GM12874 (cell line): ENCODE data around the gene ZNF236.

Source experiments
- TF ChIP-seq, protein P1 (sequence below): IDR thresholded peaks from 2 replicates; pipeline ENCODE4 v1.5.1; 2011; ENCODE audit warnings: low read depth, mild to moderate bottlenecking, control low read depth, low read length, moderate library complexity; ENCODE audit not compliant: insufficient read depth

The ZNF236 gene

DNA sequence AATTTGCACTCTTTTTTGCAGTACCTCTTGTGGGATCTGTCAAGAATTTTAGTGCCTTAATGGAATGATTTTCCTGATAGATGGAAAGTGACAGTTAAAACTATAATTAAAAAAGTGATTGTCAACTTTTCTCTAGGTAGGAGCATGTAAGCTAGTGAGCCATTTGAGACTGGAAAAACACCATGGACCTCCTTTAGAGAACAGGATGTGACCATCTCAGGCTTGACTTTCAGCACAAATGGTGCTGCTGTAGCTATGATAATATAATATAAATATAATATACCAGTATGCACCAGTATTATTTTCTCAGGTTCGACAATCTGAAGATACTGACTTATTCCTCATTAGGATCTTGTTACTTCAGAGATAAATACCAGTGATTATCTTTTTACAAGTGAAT is 27.8 kb downstream of the ZNF236 start:
- TF ChIP-seq, protein P1, sequence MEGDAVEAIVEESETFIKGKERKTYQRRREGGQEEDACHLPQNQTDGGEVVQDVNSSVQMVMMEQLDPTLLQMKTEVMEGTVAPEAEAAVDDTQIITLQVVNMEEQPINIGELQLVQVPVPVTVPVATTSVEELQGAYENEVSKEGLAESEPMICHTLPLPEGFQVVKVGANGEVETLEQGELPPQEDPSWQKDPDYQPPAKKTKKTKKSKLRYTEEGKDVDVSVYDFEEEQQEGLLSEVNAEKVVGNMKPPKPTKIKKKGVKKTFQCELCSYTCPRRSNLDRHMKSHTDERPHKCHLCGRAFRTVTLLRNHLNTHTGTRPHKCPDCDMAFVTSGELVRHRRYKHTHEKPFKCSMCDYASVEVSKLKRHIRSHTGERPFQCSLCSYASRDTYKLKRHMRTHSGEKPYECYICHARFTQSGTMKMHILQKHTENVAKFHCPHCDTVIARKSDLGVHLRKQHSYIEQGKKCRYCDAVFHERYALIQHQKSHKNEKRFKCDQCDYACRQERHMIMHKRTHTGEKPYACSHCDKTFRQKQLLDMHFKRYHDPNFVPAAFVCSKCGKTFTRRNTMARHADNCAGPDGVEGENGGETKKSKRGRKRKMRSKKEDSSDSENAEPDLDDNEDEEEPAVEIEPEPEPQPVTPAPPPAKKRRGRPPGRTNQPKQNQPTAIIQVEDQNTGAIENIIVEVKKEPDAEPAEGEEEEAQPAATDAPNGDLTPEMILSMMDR, result no peak

DNA sequence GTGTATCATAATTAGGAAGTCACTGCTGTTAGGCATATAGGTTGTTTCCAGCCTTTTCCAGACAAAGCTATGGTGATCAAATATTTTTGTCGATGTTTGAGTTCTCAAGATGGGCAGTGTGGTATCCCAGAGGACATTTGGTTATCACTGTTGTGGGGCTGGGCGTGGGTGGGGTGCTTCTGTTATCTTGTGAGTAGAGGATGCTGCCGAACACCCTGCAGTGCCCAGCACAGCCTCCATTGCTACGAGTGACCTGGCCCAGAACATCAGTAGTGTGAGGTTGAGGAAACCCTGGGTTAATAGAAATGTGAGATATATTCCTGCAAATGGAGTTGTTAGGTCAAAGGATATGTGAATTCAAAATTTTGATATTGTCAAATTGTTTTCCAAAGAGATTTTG is 33.2 kb downstream of the ZNF236 start:
- TF ChIP-seq, protein P1, result no peak

DNA sequence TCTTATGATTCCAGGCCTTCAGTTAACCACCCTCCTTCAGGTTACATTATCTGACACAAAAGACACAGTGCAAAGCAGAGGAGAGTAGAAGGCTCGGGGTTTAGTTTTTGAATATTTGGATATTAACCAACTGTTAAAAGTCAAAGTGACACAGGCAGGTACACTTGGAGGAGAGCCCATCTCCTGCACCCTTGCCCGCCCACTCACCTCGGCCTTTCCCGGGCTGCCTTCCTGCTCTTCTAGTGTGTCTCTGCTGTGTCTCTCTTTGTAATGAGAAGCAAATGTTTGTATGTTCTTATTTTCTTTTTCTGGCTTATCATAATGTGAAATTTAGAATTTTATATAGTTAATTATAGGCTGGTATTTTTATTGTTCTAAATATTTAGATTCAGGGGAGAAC is 35.1 kb downstream of the ZNF236 start:
- TF ChIP-seq, protein P1, result no peak

DNA sequence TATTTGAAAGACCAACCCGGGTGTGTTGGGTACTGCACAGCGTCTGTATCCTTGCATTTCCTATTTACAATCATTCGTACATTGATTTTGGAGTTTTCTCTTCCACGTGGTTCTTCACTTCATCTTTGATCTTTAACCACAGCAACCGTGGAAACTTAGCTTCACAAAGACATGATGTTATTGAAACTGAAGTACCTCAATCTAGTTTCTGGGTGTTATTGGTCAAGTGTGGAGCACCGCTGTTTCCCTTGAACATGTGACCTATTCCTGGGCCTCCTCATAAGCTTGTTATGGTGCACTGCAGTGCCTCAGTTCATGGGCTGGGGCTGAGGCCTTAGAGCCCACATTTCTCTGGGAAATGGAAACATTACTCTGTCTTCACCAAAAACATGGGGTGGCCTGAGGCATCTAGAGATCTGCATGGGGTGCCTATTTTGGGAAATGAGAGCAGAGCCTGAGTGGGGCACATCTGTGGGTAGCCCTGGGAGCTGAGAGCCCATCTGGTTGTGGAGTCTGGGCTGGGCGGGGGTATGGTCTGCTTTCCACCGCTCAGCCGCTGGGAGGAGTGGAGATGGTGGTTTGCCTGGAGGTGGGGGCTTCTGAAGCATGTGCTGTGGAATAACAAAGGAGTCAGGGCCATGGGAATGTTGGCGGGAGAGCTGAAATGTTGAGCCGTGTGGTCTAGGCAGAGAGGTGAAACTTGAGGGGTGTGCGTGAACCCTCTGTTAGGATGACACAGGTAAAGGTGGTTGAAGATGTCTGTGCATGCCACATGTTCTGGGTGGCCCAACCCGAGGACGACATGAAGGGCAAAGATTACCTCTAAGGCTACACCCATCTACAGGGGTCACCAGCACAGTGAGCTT is 37.4 kb downstream of the ZNF236 start:
- TF ChIP-seq, protein P1, result no peak

DNA sequence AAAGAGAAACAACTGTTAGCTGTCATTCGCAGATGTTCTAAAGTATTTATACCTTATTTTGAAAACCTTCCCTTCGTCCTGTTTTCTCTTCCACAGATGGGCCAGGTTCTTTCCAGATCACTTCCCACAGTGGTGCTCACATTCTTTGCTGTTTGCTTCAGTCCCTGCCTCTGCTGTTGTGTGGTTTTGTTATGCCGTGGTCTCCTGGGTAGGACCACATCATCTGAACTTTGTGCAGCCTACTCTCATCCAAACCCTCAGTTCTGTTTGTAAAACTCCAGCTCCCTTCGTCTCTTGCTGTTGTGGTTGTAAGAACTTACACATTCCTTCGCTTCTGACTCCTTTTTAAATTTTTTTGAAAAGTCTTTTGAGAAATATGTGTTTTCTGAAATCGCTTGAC is 38.1 kb downstream of the ZNF236 start:
- TF ChIP-seq, protein P1, result no peak

DNA sequence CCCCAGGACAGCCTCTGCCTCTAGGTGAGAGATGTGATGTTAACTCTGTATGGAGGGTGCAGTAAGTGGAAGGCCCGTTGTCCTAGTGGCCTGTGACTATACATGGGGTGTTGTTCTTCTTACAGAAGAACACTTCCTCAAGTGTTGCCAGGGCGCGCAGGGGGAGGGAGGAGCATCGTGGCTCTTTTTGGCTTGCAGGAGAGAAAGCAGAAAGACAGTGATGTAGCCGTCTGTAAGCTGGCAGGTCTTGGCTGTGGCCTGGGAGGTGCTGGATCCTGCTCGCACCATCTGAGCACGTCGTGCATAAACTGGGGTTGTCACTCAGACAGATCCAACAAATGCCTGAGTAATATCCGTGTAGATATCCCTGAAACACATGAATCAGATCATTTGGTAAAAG is 44.3 kb downstream of the ZNF236 start:
- TF ChIP-seq, protein P1, result no peak

DNA sequence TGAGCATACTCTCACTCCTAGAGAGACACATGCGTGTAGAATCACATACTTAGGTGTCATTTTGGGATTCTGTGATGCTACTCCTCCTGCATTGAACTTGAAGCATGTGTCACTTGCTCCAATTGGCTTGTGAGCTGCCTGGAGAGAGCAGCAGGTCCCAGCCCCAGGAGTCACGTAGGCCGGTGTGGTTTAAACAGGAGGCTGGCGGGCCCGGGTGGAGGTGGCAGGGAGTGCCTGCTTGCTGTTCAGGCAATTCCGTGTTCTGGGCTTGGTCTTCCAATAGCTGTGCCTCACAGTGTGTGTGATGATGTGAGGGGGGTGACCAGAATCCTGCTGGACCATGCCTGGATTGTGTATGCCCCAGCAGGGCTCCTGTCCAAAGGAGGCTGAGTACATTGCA is 51.0 kb downstream of the ZNF236 start:
- TF ChIP-seq, protein P1, result no peak
